Right lobe of liver (tissue), 4 donors: ENCODE data around the gene SUPT16H.

Source experiments
- CTCF ChIP-seq, 4 donors: fragments of 200-600 bp in 3 of 4; fragments of 450-650 bp in 1 of 4; IDR thresholded peaks; one replicate each; pipeline versions ENCODE4 v1.5.1 to v1.8.0; 2016 to 2022; ENCODE audit warnings: antibody characterized with exemption in 4 of 4, mild to moderate bottlenecking in 2 of 4
- POLR2A ChIP-seq: fragments of 450-650 bp; IDR thresholded peaks from one replicate; pipeline ENCODE4 v1.6.1; 2017; ENCODE audit warnings: antibody characterized with exemption, mild to moderate bottlenecking
- donor health status: DM: no; HTN: no; CAD: no.
- donor health status: DM: no; HTN: no; CAD: no.
- donor health status: DM: no; HTN: yes; CAD: no.

- no peak for TF ChIP-seq CTCF (IDR thresholded peaks at IDR 0.05)
- no peak for TF ChIP-seq POLR2A
Measured at GRCh38 chr14:21415329-21415728, 31.5 kb upstream of the SUPT16H start.
